HEK293 (cell line): ENCODE data around the gene HECTD4.

Experiments
- CTCF ChIA-PET: fragments of 350-600 bp; formaldehyde crosslinking; extraction: SDS; loops from one replicate; lab custom pipeline; 2021; ENCODE audit warnings: antibody characterized with exemption; lab: Yijun Ruan, JAX
- POLR2A ChIA-PET: fragments of 300-600 bp; formaldehyde crosslinking; extraction: SDS; loops from one replicate; lab custom pipeline; 2020; ENCODE audit warnings: antibody characterized with exemption, inconsistent platforms; lab: Yijun Ruan, JAX
- H3K27ac ChIP-seq: fragments of 200-500 bp; sonication (Bioruptor generic); 2 replicates; pipeline ENCODE4 v1.5.1; 2014; ENCODE audit warnings: low read depth, low read length, control low read depth, inconsistent platforms; ENCODE audit errors: extremely low read depth
- H3K36me3 ChIP-seq, 2 experiments: fragments of 200-500 bp in 1 of 2; sonication (Bioruptor generic) in 1 of 2; 1 replicate in 1 of 2; 2 replicates in 1 of 2; pipeline ENCODE4 v1.5.1; 2014 to 2017; ENCODE audit warnings: inconsistent platforms in 2 of 2, low read length in 2 of 2; ENCODE audit not compliant: control insufficient read depth in 2 of 2, insufficient read depth in 1 of 2
- H3K4me1 ChIP-seq: fragments of 200-500 bp; sonication (Bioruptor generic); 2 replicates; pipeline ENCODE4 v1.5.1; 2014; ENCODE audit warnings: mild to moderate bottlenecking, low read length, inconsistent platforms; ENCODE audit not compliant: control insufficient read depth, insufficient read depth
- H3K4me3 ChIP-seq: 2 replicates; pipeline ENCODE4 v1.5.1; 2011; ENCODE audit warnings: low read depth, mild to moderate bottlenecking, control low read depth, low read length, moderate library complexity
- H3K9me3 ChIP-seq: fragments of 200-500 bp; sonication (Bioruptor generic); 2 replicates; pipeline ENCODE4 v1.5.1; 2014; ENCODE audit warnings: low read depth, low read length, inconsistent platforms; ENCODE audit not compliant: control insufficient read depth, insufficient read depth
- EGR2 ChIP-seq: fragments of 450-650 bp; formaldehyde crosslinking; IDR thresholded peaks from 2 replicates; pipeline ENCODE4 v1.5.1; 2016; ENCODE audit warnings: low read depth, missing biosample characterization, missing genetic modification characterization
- IKZF3 ChIP-seq: fragments of 450-650 bp; IDR thresholded peaks from 2 replicates; pipeline ENCODE4 v1.5.0; 2018; ENCODE audit warnings: missing biosample characterization, mild to moderate bottlenecking, missing genetic modification characterization, moderate library complexity
- KLF7 ChIP-seq: fragments of 450-650 bp; formaldehyde crosslinking; IDR thresholded peaks from 2 replicates; pipeline ENCODE4 v1.5.1; 2016; ENCODE audit warnings: missing biosample characterization, missing genetic modification characterization, borderline replicate concordance
- TCF7L2 ChIP-seq: IDR thresholded peaks from 2 replicates; pipeline ENCODE4 v1.6.1; 2011; ENCODE audit warnings: low read depth, mild to moderate bottlenecking, inconsistent platforms, low read length, moderate library complexity, borderline replicate concordance
- TSHZ1 ChIP-seq: fragments of 450-650 bp; formaldehyde crosslinking; IDR thresholded peaks from 2 replicates; pipeline ENCODE4 v1.5.1; 2016; ENCODE audit warnings: missing biosample characterization, missing genetic modification characterization, borderline replicate concordance
- ZFHX2 ChIP-seq: fragments of 450-650 bp; formaldehyde crosslinking; conservative IDR thresholded peaks from 2 replicates; pipeline ENCODE4 v1.5.1; 2016; ENCODE audit warnings: missing biosample characterization, missing genetic modification characterization
- ZNF121 ChIP-seq: fragments of 450-650 bp; formaldehyde crosslinking; IDR thresholded peaks from 2 replicates; pipeline ENCODE4 v1.5.1; 2016; ENCODE audit warnings: missing biosample characterization, missing genetic modification characterization
- ZNF19 ChIP-seq: fragments of 450-650 bp; formaldehyde crosslinking; IDR thresholded peaks from 2 replicates; pipeline ENCODE4; 2016; ENCODE audit warnings: missing biosample characterization, missing genetic modification characterization, low read depth
- ZNF26 ChIP-seq: fragments of 450-650 bp; formaldehyde crosslinking; IDR thresholded peaks from 2 replicates; pipeline ENCODE4 v1.5.1; 2016; ENCODE audit warnings: missing biosample characterization, missing genetic modification characterization
- ZNF362 ChIP-seq: fragments of 450-650 bp; formaldehyde crosslinking; IDR thresholded peaks from 2 replicates; pipeline ENCODE4 v1.5.1; 2016; ENCODE audit warnings: missing biosample characterization, missing genetic modification characterization
- ZNF510 ChIP-seq: fragments of 450-650 bp; formaldehyde crosslinking; IDR thresholded peaks from 2 replicates; pipeline ENCODE4 v1.5.1; 2018; ENCODE audit warnings: mild to moderate bottlenecking, missing genetic modification characterization, missing biosample characterization; ENCODE audit not compliant: insufficient replicate concordance
- ZNF580 ChIP-seq: fragments of 450-650 bp; formaldehyde crosslinking; IDR thresholded peaks from 2 replicates; pipeline ENCODE4 v1.5.1; 2016; ENCODE audit warnings: missing biosample characterization, missing genetic modification characterization
- ZNF600 ChIP-seq: fragments of 450-650 bp; formaldehyde crosslinking; IDR thresholded peaks from 2 replicates; pipeline ENCODE4 v1.5.1; 2016; ENCODE audit warnings: missing biosample characterization, missing genetic modification characterization
- ZNF76 ChIP-seq: fragments of 450-650 bp; formaldehyde crosslinking; IDR thresholded peaks from 2 replicates; pipeline ENCODE4; 2016; ENCODE audit warnings: low read depth, missing biosample characterization, missing genetic modification characterization, borderline replicate concordance

The HECTD4 gene

GRCh38 chr12:112424126-112424525, 41.9 kb upstream of the HECTD4 start:
- Histone ChIP-seq H3K9me3 (no peaks in the 10 kb centered on the region), H3K4me3 (no peak overlapping the region), H3K4me1 (0 out of 2 replicates have a peak, but pooled peaks cover 4% of the 10 kb centered on the region), H3K27ac (no peak overlapping the region), H3K36me3 (peaks cover 5 to 6% of the 10 kb centered on the region in 2 experiments; a peak in 2 of 3 replicates)
- TF ChIP-seq EGR2 (tag by site-specific recombination): peak; percentile 96
- TF ChIP-seq ZNF510 (tag by site-specific recombination): no peak
- TF ChIP-seq ZFHX2 (tag by site-specific recombination): peak; percentile 89
- TF ChIP-seq IKZF3: no peak
- TF ChIP-seq ZNF76 (tag by site-specific recombination): no peak
- TF ChIP-seq ZNF580 (tag by site-specific recombination): no peak
- ChIA-PET POLR2A (interaction anchor here (0.7 kb wide), 1 partner anchor 957 kb away, joined by 3 read pairs; no protein-coding TSS in a partner anchor), CTCF (interaction anchor here (0.7 kb wide), 1 partner anchor 94 kb away, joined by 5 read pairs; no protein-coding TSS in a partner anchor)

- Histone ChIP-seq H3K36me3 (peaks cover under 1 to 6% of the 10 kb centered on the region in 2 experiments; a peak in 2 of 3 replicates), H3K27ac (no peak overlapping the region), H3K4me1 (0 out of 2 replicates have a peak, but pooled peaks cover 4% of the 10 kb centered on the region), H3K9me3 (no peaks in the 10 kb centered on the region), H3K4me3 (no peak overlapping the region)
- ChIA-PET POLR2A (no interaction called here), CTCF (interaction anchor here (0.6 to 1.2 kb wide), 4 partner anchors 8 to 35 kb away, joined by 3 to 4 read pairs (median 4); no protein-coding TSS in a partner anchor)
- peak; percentile 18; the same call in 1 of the 2 replicates for TF ChIP-seq ZNF600 (tag by site-specific recombination)
- no peak for TF ChIP-seq ZNF26 (tag by site-specific recombination)
- TF ChIP-seq ZNF19 (tag by site-specific recombination): no peak
- no peak for TF ChIP-seq TSHZ1 (tag by site-specific recombination)
- TF ChIP-seq ZNF362: no peak
- TF ChIP-seq TCF7L2: no peak
Measured at GRCh38 chr12:112422531-112422930, 40.3 kb upstream of the HECTD4 start.

GRCh38 chr12:112421363-112421762, 39.1 kb upstream of the HECTD4 start:
- H3K36me3 ChIP-seq: peaks cover 0 to 6% of the 10 kb centered on the region in 2 experiments; a peak in 2 of 3 replicates
- no peak for TF ChIP-seq KLF7
- TF ChIP-seq ZNF121: peak; percentile 96
- TF ChIP-seq, all 188 proteins: peak for 1
- CTCF ChIA-PET: interaction anchor here (1.2 kb wide), 1 partner anchor 34 kb away, joined by 3 read pairs; no protein-coding TSS in a partner anchor
- POLR2A ChIA-PET: interaction anchor here (0.6 kb wide), 1 partner anchor 591 kb away, joined by 3 read pairs; no protein-coding TSS in a partner anchor
- H3K4me1 ChIP-seq: 0 out of 2 replicates have a peak, but pooled peaks cover 4% of the 10 kb centered on the region
- no peak overlapping the region for H3K27ac ChIP-seq
- no peaks in the 10 kb centered on the region for H3K9me3 ChIP-seq
- no peak overlapping the region for H3K4me3 ChIP-seq
